ENCODE results near the gene EFCAB11.

The EFCAB11 gene, protein sequence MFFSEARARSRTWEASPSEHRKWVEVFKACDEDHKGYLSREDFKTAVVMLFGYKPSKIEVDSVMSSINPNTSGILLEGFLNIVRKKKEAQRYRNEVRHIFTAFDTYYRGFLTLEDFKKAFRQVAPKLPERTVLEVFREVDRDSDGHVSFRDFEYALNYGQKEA
- 1.2 to 6.9 (median 5.4) reads per million in 18 experiments for total RNA-seq

- peak; percentile 98 for DNase-seq
These were observed at the start of gene EFCAB11 for GRCh38 chr14:89954070-89955021. EFCAB11 (minus strand) TSS chr14:89954730; CDS start chr14:89954660, 70 bp downstream.

GRCh38 chr14:90003526-90004307 lies 49.2 kb upstream of the EFCAB11 start:
- DNase-seq = no peak

DNA sequence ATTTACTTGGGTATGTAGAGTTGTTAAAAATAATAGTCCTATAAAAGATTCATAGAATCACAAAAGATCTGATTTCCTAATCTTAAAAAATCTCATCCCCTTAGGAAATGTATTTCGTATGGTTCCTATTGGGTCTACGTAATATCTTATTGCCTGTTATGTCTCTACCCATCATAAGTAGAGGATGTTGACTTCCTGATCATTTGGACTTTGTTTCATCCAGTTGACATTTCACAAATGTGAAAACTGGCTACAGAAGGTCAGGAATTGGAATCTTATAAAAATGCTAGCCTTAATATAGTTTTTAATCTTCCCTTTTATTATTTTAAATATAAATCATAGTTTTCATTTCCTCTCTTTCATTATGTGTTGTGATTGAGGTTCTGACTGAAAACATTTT lies 46.4 kb upstream of the EFCAB11 start:
- no peak for DNase-seq

DNA sequence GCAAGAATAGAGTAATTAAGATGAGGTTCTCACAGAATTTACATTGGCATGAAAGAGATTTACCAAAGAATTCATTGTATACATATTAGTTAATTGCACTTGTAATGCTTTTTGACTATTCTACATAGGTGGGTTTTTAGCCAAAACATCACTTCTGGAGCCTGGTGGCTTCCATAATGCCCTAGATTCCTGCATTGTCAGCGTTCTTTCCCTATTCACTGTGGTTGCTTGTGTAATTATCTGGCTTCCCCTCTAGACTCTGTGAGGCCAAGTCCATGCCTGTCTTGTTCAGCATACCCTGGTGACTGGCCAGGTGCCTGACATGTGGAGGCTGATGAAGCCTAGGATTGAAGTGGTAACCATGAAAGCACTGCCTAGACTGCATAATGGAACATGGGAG lies 42.4 kb upstream of the EFCAB11 start:
- no peak for DNase-seq

GRCh38 chr14:89992273-89992672 lies 37.7 kb upstream of the EFCAB11 start:
- no peak for DNase-seq

DNA sequence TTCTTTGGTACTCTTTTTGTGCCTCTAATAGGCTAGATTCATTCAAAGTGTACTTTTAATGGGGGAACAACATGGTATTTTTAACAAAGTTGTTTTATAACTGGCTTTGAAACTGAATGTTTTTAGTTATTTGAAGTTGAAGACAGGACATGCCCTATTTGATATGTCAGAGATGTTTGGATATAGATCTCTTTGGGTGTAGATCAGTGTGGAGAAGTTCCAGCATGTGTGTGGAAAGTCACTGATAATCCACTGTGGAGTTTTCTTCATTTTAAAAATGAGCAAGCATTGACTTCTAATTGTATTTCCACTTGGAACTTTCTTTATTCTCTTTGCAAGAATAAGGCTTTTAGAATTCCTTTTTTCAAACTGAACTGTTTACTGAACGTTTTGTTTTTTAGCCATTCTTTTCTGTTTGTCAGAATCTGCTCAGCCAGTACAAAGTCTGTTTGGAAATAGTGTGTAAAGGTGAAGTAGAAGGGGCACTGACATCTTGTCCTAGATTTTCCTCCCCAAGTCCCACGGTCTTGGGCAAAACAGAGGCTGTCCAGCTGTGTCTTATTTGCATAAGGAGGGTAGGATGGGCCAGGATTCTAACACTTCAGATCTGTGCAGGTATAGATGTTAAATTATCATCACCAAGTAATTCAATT lies 36.2 kb upstream of the EFCAB11 start:
- no peak for DNase-seq

DNA sequence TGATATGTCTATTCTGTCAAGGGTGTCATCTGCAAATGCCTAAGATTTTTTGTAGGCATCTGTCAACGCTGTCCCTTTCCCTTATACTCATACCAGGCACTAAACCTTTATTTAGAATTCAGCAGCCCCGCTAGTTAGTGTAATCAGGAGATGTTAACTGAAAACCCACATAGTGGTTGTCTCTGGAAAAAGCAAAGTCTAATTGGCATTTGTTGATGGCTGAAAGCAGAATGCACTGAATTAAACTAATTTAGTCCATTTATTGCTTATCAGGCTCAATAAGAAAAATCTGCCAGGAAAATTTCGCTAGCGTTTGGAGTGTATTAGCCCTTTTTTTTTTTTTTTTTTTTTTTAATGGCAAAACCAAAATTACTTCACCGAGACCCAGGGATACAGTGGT lies 35.7 kb upstream of the EFCAB11 start:
- DNase-seq = no peak

- DNase-seq = no peak
These were observed 34.3 kb upstream of the EFCAB11 start for GRCh38 chr14:89988787-89989186.

DNA sequence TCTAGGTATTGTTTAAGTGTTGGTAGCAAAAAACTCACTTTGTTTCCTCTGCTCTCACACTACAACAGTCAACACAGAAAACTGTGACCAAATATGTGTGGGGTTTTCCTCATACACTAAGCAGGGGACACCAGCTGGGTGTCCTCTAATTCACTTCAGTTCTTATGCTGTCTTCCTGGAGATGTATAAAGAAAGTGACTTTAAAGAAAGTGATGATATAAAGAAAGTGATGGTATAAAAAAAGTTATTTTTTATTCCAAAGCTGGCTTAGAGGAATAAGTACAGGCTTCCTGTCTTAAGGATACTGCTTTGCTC lies 32.6 kb upstream of the EFCAB11 start:
- no peak for DNase-seq

GRCh38 chr14:89986462-89987160 lies 32.1 kb upstream of the EFCAB11 start:
- DNase-seq = no peak

- DNase-seq = no peak
These were observed 28.8 kb upstream of the EFCAB11 start for GRCh38 chr14:89983375-89983774.

GRCh38 chr14:89978656-89979055 lies 24.1 kb upstream of the EFCAB11 start:
- no peak for DNase-seq

- no peak for DNase-seq
These were observed 23.1 kb upstream of the EFCAB11 start for GRCh38 chr14:89977668-89978067.

- peak; percentile 68 to 81 for DNase-seq
These were observed 18.8 kb upstream of the EFCAB11 start for GRCh38 chr14:89973234-89973823.

- no peak for DNase-seq
These were observed 11.3 kb upstream of the EFCAB11 start for GRCh38 chr14:89965839-89966238.

DNA sequence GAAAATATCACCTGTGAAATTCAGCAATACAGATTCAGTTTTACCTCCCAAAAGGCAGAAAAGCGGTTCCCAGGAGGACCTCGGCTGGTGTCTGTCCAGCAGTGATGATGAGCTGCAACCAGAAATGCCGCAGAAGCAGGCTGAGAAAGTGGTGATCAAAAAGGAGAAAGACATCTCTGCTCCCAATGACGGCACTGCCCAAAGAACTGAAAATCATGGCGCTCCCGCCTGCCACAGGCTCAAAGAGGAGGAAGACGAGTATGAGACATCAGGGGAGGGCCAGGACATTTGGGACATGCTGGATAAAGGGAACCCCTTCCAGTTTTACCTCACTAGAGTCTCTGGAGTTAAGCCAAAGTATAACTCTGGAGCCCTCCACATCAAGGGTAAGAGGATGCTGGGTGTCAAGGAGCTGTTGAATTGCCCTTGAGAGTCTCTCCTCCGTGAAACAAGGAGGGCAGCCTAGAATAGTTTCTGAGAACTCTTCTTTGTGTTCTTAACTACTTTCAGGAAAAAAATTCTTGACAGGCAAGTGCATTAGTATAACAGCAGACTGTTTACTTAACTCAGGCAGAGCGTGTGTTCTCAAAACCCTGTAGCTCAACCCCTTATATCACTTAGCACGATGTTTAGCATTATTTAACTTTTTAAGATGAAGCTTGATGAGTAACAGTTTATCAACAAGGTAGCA lies 8.9 kb upstream of the EFCAB11 start:
- DNase-seq = no peak

DNA sequence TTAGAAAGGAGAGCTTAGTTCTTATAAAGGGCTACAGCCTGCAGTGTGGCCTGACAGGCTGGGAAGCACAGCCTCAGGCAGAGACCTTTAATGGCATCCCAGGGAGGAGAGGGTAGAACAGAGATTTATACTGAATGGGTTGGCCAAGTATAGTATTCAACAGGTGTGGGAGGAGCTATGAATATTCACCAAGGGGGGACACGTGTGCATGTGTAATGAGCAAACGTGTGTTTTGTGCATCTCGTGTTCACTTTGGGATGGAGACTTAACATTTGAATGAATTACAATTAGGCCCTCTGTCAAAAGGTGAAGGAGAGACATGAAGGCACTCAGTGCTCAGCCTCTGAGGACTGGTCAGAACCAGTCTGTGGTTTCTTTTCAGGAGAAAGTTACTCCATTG lies 6.4 kb upstream of the EFCAB11 start:
- DNase-seq = no peak

- no peak for DNase-seq
These were observed 5.4 kb upstream of the EFCAB11 start for GRCh38 chr14:89959853-89960445.

- DNase-seq = no peak
These were observed 4.4 kb upstream of the EFCAB11 start for GRCh38 chr14:89958966-89959365.

DNA sequence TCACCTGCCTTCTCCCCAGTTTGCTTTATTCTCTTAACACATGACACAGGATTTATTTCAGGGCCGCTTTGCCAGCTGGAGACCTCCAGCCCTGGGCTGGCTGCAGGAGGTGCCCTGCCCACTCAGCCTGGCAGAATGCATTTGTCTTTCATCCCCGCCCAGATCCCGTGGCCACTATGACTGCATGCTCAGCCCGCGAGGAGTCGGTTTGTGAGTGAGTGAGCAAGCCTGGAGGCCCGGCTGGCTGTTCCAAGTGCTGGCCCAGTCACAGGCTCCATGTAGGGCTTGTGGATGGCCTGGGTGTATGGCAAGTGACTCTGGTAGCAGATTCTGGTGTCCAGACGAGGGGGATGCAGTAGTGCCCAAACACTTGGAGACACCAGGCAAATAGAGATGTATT lies 3.3 kb upstream of the EFCAB11 start:
- no peak for DNase-seq

GRCh38 chr14:89957376-89957775 lies 2.8 kb upstream of the EFCAB11 start:
- DNase-seq = no peak

Data from inflammatory macrophage (primary cell).